ENCODE measurements around the gene YIF1A. TPM values are rescaled to one million over a fixed set of nuclear protein-coding genes. Genes with fewer than 3 reads are reported as not detected.
"Not testable (repeated sequence)": the region's sequence is repeated elsewhere in the genome, so short reads cannot be mapped to it uniquely, and the experiment has no call there.

YIF1A gene
- total RNA-seq, 5 donors from 2014 or later (not counting 1 experiment from before 2014, with no cell fraction given): 24.5 to 63.3 (median 56.9) TPM

DNA sequence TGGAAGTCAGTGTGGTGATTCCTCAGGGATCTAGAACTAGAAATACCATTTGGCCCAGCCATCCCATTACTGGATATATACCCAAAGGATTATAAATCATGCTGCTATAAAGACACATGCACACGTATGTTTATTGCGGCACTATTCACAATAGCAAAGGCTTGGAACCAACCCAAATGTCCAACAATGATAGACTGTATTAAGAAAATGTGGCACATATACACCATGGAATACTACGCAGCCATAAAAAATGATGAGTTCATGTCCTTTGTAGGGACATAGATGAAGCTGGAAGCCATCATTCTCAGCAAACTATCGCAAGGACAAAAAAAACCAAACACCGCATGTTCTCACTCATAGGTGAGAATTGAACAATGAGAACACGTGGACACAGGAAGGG lies 31.8 kb upstream of the YIF1A start:
- peak overlapping the region in 1 of 2 donors; percentile 28 for H3K27ac Mint-ChIP-seq
- H3K9me3 ChIP-seq; ATAC-seq (replicated peaks in 1 of 4); H3K36me3 ChIP-seq (ENCODE audit: control insufficient read depth in 2 of 2, extremely low read depth in 1 of 2, insufficient read depth in 1 of 2, low read length in 1 of 2); H3K27me3 Mint-ChIP-seq; H3K36me3 Mint-ChIP-seq; H3K9me3 Mint-ChIP-seq; H3K27ac ChIP-seq (ENCODE audit: low read length); DNase-seq; CTCF ChIA-PET; POLR2A ChIA-PET; H3K4me3 Mint-ChIP-seq; H3K4me3 ChIP-seq (ENCODE audit: control insufficient read depth in 1 of 2, extremely low read depth in 1 of 2, low read length in 1 of 2); H3K27me3 ChIP-seq (replicated peaks in 1 of 2; ENCODE audit: control insufficient read depth in 2 of 2, extremely low read depth in 1 of 2, insufficient read depth in 2 of 2, low read length in 1 of 2): not testable (repeated sequence)
- no CpG with 5 or more reads among the region's 6 CpGs for WGBS (ENCODE audit: insufficient coverage)
- H3K4me1 ChIP-seq (ENCODE audit: control insufficient read depth in 1 of 2, extremely low read depth in 1 of 2, insufficient read depth in 2 of 2, low read length in 2 of 2): peaks cover 31 to 67% of the 10 kb centered on the region in 2 experiments
- H3K4me1 Mint-ChIP-seq: peaks cover 55 to 68% (median 55%) of the 10 kb centered on the region in 3 donors

DNA sequence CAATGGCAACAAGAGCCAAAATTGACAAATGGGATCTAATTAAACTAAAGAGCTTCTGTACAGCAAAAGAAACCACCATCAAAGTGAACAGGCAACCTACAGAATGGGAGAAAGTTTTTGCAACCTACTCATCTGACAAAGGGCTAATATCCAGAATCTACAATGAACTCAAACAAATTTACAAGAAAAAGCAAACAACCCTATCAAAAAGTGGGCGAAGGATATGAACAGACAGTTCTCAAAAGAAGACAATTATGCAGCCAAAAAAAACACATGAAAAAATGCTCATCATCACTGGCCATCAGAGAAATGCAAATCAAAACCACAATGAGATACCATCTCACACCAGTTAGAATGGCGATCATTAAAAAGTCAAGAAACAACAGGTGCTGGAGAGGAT lies 31.3 kb upstream of the YIF1A start:
- CTCF ChIA-PET: not testable (repeated sequence)
- H3K4me3 Mint-ChIP-seq: peak overlapping the region in 1 of 3 donors; percentile 80
- WGBS (ENCODE audit: insufficient coverage): no CpG with 5 or more reads among the region's 2 CpGs

DNA sequence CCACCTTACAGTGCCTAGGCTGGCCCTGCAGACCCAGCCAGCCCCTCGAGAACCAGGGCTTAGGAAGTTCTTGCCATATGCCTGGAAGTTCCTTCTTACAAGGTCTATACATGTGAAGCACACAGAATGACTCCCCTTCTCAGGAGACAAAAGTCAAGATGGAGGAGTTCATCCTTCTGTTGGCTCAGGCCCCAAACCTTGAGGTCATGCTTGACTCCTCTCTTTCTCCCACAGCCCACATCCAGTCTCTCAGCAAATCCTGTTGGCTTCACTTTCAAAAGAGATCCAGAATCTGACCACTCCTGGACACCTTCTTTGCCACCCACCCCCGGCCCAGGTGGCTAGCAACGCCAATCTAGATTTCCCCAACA lies 29.6 kb upstream of the YIF1A start:
- ATAC-seq (replicated peaks in 1 of 4) (no peak), DNase-seq (no peak)
- H3K4me1 ChIP-seq (ENCODE audit: control insufficient read depth in 1 of 2, extremely low read depth in 1 of 2, insufficient read depth in 2 of 2, low read length in 2 of 2): peaks cover 32 to 73% of the 10 kb centered on the region in 2 experiments
- CTCF ChIA-PET: interaction anchor here in 1 of 2 donors (0.6 kb wide), 1 partner anchor 341 kb away, joined by 3 read pairs; no protein-coding TSS in a partner anchor
- POLR2A ChIA-PET: interaction anchor here in 1 of 2 donors (1.9 kb wide), 1 partner anchor 26 kb away, joined by 4 read pairs; no protein-coding TSS in a partner anchor
- peaks cover 0 to 2% of the 10 kb centered on the region in 2 donors for H3K27me3 Mint-ChIP-seq
- peaks cover 0 to 4% (median 0%) of the 10 kb centered on the region in 3 donors for H3K9me3 Mint-ChIP-seq
- peak overlapping the region in 2 of 3 donors; percentile 68 to 80 for H3K4me3 Mint-ChIP-seq
- H3K4me1 Mint-ChIP-seq: peaks cover 62 to 78% (median 65%) of the 10 kb centered on the region in 3 donors
- H3K36me3 ChIP-seq (ENCODE audit: control insufficient read depth in 2 of 2, extremely low read depth in 1 of 2, insufficient read depth in 1 of 2, low read length in 1 of 2): no peaks in the 10 kb centered on the region
- peak overlapping the region; percentile 93 to 97 for H3K27ac Mint-ChIP-seq
- no peaks in the 10 kb centered on the region for H3K36me3 Mint-ChIP-seq
- peak overlapping the region; percentile 94 for H3K27ac ChIP-seq (ENCODE audit: low read length)
- no peaks in the 10 kb centered on the region for H3K9me3 ChIP-seq
- H3K27me3 ChIP-seq (replicated peaks in 1 of 2; ENCODE audit: control insufficient read depth in 2 of 2, extremely low read depth in 1 of 2, insufficient read depth in 2 of 2, low read length in 1 of 2): peaks cover 0 to 14% of the 10 kb centered on the region in 2 experiments
- H3K4me3 ChIP-seq (ENCODE audit: control insufficient read depth in 1 of 2, extremely low read depth in 1 of 2, low read length in 1 of 2): peak overlapping the region; percentile 4 to 44
- WGBS (ENCODE audit: insufficient coverage): 22% methylated on average over 1 of the region's 3 CpGs

More for the DNA sequence above, 31.3 kb upstream of the YIF1A start:
- ATAC-seq (replicated peaks in 1 of 4); H3K9me3 ChIP-seq; DNase-seq; H3K27me3 ChIP-seq (replicated peaks in 1 of 2; ENCODE audit: control insufficient read depth in 2 of 2, extremely low read depth in 1 of 2, insufficient read depth in 2 of 2, low read length in 1 of 2); H3K36me3 ChIP-seq (ENCODE audit: control insufficient read depth in 2 of 2, extremely low read depth in 1 of 2, insufficient read depth in 1 of 2, low read length in 1 of 2); H3K9me3 Mint-ChIP-seq; H3K27ac ChIP-seq (ENCODE audit: low read length); POLR2A ChIA-PET; H3K36me3 Mint-ChIP-seq; H3K27me3 Mint-ChIP-seq; H3K4me3 ChIP-seq (ENCODE audit: control insufficient read depth in 1 of 2, extremely low read depth in 1 of 2, low read length in 1 of 2): not testable (repeated sequence)
- peaks cover 55 to 68% (median 56%) of the 10 kb centered on the region in 3 donors for H3K4me1 Mint-ChIP-seq
- peak overlapping the region; percentile 60 to 81 for H3K27ac Mint-ChIP-seq
- peaks cover 26 to 66% of the 10 kb centered on the region in 2 experiments for H3K4me1 ChIP-seq (ENCODE audit: control insufficient read depth in 1 of 2, extremely low read depth in 1 of 2, insufficient read depth in 2 of 2, low read length in 2 of 2)

DNA sequence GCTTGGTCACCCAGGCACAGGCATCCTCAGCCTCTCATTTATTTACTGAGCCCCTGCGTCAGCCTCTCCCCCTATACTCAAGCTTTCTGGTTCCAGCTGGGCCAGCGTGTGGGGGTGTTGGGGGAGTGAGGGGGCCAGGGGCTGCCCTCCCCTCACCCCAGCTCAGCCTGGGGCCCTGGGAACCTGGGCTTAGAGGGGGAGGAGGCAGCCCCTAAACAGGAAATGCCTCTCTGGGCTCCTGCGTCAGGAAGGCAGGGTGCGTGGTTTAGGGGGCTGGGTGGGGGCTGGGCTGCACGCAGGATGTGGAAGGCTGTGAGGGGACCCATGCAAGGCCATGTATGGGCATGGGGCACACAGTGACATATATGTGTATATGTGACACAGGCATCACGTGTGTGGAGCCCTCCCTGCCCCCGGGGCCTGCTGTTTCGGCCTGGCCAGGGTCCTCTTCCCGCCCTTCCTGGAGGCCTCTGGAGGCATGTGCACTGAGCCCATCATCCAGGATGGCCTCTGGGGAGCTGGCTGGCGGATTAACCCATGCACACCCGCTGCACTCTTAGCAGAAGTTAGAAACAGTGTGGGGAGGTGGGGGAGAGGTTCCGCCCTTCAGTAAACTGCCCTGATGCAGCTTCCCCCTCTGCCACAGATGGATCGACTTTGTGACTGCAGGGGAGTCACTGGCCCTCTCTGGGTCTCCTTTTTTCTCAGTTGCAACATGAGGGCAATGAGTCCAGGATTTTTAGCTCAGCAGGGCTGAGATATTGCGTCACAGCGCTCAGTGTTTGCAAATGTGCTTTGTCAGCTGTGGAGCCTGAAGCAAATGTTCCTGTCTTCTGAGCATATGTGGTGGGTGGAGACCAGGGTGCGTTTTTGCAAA lies 29.0 kb upstream of the YIF1A start:
- Mint-ChIP-seq H3K4me3 (peak overlapping the region; percentile 67 to 80 (median 68)), H3K27me3 (peaks cover 0 to 2% of the 10 kb centered on the region in 2 donors), H3K27ac (peak overlapping the region; percentile 93 to 97), H3K36me3 (no peaks in the 10 kb centered on the region), H3K4me1 (peaks cover 64 to 73% (median 64%) of the 10 kb centered on the region in 3 donors), H3K9me3 (peaks cover 0 to 4% (median 0%) of the 10 kb centered on the region in 3 donors)
- 27% methylated on average over 11 of the region's 16 CpGs for WGBS (ENCODE audit: insufficient coverage)
- peak overlapping the region; percentile 26 to 44 for H3K4me3 ChIP-seq (ENCODE audit: control insufficient read depth in 1 of 2, extremely low read depth in 1 of 2, low read length in 1 of 2)
- DNase-seq (peak; percentile 52 to 97 (median 90)), ATAC-seq (replicated peaks in 1 of 4) (peak; percentile 80 to 88 (median 81))
- POLR2A ChIA-PET: interaction anchor here (0.5 to 1.9 kb wide), 3 partner anchors 26 to 105 kb away, joined by 4 to 11 read pairs (median 7); no protein-coding TSS in a partner anchor
- H3K4me1 ChIP-seq (ENCODE audit: control insufficient read depth in 1 of 2, extremely low read depth in 1 of 2, insufficient read depth in 2 of 2, low read length in 2 of 2): peaks cover 32 to 78% of the 10 kb centered on the region in 2 experiments
- CTCF ChIA-PET: interaction anchor here (0.6 to 0.8 kb wide), 3 partner anchors 27 to 342 kb away, joined by 3 to 9 read pairs (median 3); partner anchors contain the start of gene BRMS1 (in 1 of the 2)
- peaks cover 0 to 14% of the 10 kb centered on the region in 2 experiments for H3K27me3 ChIP-seq (replicated peaks in 1 of 2; ENCODE audit: control insufficient read depth in 2 of 2, extremely low read depth in 1 of 2, insufficient read depth in 2 of 2, low read length in 1 of 2)
- H3K36me3 ChIP-seq (ENCODE audit: control insufficient read depth in 2 of 2, extremely low read depth in 1 of 2, insufficient read depth in 1 of 2, low read length in 1 of 2): no peaks in the 10 kb centered on the region
- H3K27ac ChIP-seq (ENCODE audit: low read length): peak overlapping the region; percentile 94
- H3K9me3 ChIP-seq: no peaks in the 10 kb centered on the region

- Histone ChIP-seq H3K4me1 (ENCODE audit: control insufficient read depth in 1 of 2, extremely low read depth in 1 of 2, insufficient read depth in 2 of 2, low read length in 2 of 2) (peaks cover 32 to 78% of the 10 kb centered on the region in 2 experiments), H3K27me3 (replicated peaks in 1 of 2; ENCODE audit: control insufficient read depth in 2 of 2, extremely low read depth in 1 of 2, insufficient read depth in 2 of 2, low read length in 1 of 2) (peaks cover 0 to 14% of the 10 kb centered on the region in 2 experiments), H3K36me3 (ENCODE audit: control insufficient read depth in 2 of 2, extremely low read depth in 1 of 2, insufficient read depth in 1 of 2, low read length in 1 of 2) (no peaks in the 10 kb centered on the region), H3K27ac (ENCODE audit: low read length) (peak overlapping the region; percentile 94), H3K9me3 (no peaks in the 10 kb centered on the region), H3K4me3 (ENCODE audit: control insufficient read depth in 1 of 2, extremely low read depth in 1 of 2, low read length in 1 of 2) (peak overlapping the region; percentile 26 to 42)
- H3K4me3 Mint-ChIP-seq: peak overlapping the region; percentile 67 to 80 (median 68)
- H3K27me3 Mint-ChIP-seq: peaks cover 0 to 2% of the 10 kb centered on the region in 2 donors
- peaks cover 61 to 66% (median 64%) of the 10 kb centered on the region in 3 donors for H3K4me1 Mint-ChIP-seq
- H3K9me3 Mint-ChIP-seq: peaks cover 0 to 4% (median 0%) of the 10 kb centered on the region in 3 donors
- ATAC-seq (replicated peaks in 1 of 4): peak in 3 of 4 experiments; percentile 8 to 16 (median 12)
- ChIA-PET CTCF (interaction anchor here (0.6 to 0.8 kb wide), 2 partner anchors 28 to 53 kb away, joined by 3 to 9 read pairs; partner anchors contain the start of gene BRMS1 (in 1 of the 2)), POLR2A (interaction anchor here (0.6 to 1.9 kb wide), 3 partner anchors 27 to 106 kb away, joined by 4 to 7 read pairs (median 4); partner anchors contain the start of gene YIF1A (in 1 of the 2))
- peak overlapping the region; percentile 93 to 97 for H3K27ac Mint-ChIP-seq
- WGBS (ENCODE audit: insufficient coverage): 28% methylated on average over 14 of the region's 14 CpGs
- DNase-seq: peak in 34 of 35 experiments; percentile 24 to 73 (median 51)
- H3K36me3 Mint-ChIP-seq: no peaks in the 10 kb centered on the region
These were observed 28.4 kb upstream of the YIF1A start for GRCh38 chr11:66317322-66317722.

DNA sequence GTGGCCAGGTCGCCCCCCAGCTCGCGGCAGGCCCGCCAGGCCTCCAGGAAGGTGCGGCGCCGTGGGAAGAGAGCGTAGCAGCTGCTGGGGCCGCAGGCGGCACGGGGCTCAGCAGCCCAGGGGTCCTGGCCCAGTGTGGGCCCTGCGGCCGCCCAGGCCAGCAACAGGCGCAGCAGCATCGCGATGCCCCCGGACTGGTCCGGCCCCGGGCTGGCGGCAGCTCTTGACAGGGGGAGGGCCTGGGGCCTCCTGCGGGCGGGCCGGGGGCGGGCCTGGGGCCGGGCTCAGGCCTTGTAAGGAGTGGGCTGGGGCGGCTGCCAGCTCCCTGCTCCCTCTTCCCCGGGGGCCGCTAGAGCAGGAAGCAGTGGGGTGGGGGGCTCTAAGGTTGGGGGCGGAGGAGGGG lies 27.9 kb upstream of the YIF1A start, which contains the start of gene CD248:
Gene CD248 (minus strand): TSS at position 196 of the 403 bp plus-strand sequence. CDS start 17 bp downstream, at position 179.
- peak within 1 kb of the TSS; percentile 93 to 99 for H3K27ac Mint-ChIP-seq
- ATAC-seq (replicated peaks in 1 of 4): no peak
- peaks cover 0 to 14% of the 10 kb centered on the region in 2 experiments for H3K27me3 ChIP-seq (replicated peaks in 1 of 2; ENCODE audit: control insufficient read depth in 2 of 2, extremely low read depth in 1 of 2, insufficient read depth in 2 of 2, low read length in 1 of 2)
- H3K27ac ChIP-seq (ENCODE audit: low read length): peak within 1 kb of the TSS; percentile 94
- H3K4me1 Mint-ChIP-seq: peaks cover 59 to 64% (median 62%) of the 10 kb centered on the region in 3 donors
- ChIA-PET CTCF (no interaction called here), POLR2A (interaction anchor here in 1 of 2 donors (1.0 to 1.9 kb wide), 2 partner anchors 27 to 28 kb away, joined by 4 read pairs; partner anchors contain the start of gene YIF1A)
- peak within 1 kb of the TSS; percentile 67 to 80 (median 72) for H3K4me3 Mint-ChIP-seq
- peaks cover 0 to 2% of the 10 kb centered on the region in 2 donors for H3K27me3 Mint-ChIP-seq
- H3K9me3 Mint-ChIP-seq: peaks cover 0 to 4% (median 0%) of the 10 kb centered on the region in 3 donors
- H3K9me3 ChIP-seq: no peaks in the 10 kb centered on the region
- WGBS (ENCODE audit: insufficient coverage): 37% methylated on average over 23 of the region's 29 CpGs
- peak in 4 of 35 experiments; percentile 11 to 40 (median 34) for DNase-seq
- H3K4me1 ChIP-seq (ENCODE audit: control insufficient read depth in 1 of 2, extremely low read depth in 1 of 2, insufficient read depth in 2 of 2, low read length in 2 of 2): peaks cover 30 to 76% of the 10 kb centered on the region in 2 experiments
- H3K36me3 Mint-ChIP-seq: no peaks in the 10 kb centered on the region
- no peaks in the 10 kb centered on the region for H3K36me3 ChIP-seq (ENCODE audit: control insufficient read depth in 2 of 2, extremely low read depth in 1 of 2, insufficient read depth in 1 of 2, low read length in 1 of 2)
- H3K4me3 ChIP-seq (ENCODE audit: control insufficient read depth in 1 of 2, extremely low read depth in 1 of 2, low read length in 1 of 2): peak within 1 kb of the TSS; percentile 42 to 71

Measured in T-cell (primary cell).